Putamen (tissue), 1 donor: ENCODE measurements around the gene CPTP.

Experiments used
- DNase-seq: peaks from one replicate; pipeline ENCODE4 v3.0.0-alpha.2; 2016; ENCODE audit warnings: low spot score

The CPTP gene

GRCh38 chr1:1349256-1350012 lies 24.8 kb downstream of the CPTP start, which contains the start of gene DVL1:
Gene DVL1 (minus strand): TSS chr1:1349418. CDS start chr1:1349065, 353 bp downstream.
- DNase-seq = peak; percentile 58

GRCh38 chr1:1351511-1352427 lies 27.2 kb downstream of the CPTP start:
- DNase-seq = no peak

- no peak for DNase-seq
These were observed 28.3 kb downstream of the CPTP start for GRCh38 chr1:1352786-1353388.

DNA sequence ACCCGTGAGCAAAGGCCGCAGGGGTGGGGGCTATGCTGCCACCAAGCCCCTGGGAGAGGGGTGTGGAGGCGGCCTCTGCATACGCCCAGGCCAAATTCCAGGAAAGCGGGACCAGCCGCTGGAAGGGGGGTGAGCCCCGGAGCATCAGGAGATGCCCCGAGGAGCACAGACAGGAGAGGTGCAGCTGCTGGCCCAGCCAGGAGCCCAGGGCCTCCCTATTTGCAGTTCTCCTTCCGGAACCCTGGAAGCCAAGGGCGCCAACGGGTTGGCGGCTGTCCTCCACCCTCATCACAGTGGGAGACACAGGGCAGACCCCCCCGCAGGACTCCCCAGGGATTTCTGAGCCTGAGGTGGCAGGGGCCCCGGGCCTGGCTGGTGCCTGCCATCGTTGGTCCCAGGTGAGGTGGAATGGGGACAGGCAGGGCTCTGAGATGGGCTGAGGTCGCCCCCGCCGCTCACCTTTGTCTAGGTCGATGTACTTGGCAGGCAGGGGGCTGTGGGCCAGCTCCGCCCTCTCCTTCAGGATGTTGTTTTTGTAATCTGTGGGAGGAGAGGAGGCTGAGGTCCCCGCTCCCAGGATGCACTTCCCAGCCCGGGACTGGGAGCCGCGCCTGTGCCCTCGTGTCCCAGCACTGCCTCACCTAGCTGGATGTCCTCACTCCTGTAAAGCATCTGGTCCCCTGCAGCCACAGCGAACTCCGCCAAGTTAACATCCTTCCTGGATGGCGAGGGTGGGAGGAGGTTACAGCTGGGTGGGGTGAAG lies 29.0 kb downstream of the CPTP start:
- no peak for DNase-seq

GRCh38 chr1:1354271-1355247 lies 30.0 kb downstream of the CPTP start:
- no peak for DNase-seq

DNA sequence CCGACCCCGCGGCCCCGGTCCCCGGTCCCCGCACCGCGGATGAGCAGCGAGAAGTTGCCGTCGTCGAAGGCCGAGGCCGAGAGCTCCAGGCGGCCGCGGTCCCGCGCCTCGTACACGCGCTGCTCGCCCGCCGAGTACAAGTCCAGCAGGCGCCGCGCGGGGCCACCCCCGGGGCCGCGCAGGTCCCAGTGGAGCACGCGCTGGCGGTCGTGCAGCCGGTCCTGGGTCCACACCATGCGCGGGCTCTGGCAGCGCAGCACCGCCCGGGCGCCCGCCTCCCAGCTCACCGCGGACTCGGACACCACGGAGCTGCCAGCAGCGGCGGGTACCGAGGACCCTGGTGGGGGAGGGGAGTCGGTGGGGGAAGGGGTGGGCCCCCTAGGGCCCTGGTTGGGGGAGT lies 30.8 kb downstream of the CPTP start:
- DNase-seq = no peak

DNA sequence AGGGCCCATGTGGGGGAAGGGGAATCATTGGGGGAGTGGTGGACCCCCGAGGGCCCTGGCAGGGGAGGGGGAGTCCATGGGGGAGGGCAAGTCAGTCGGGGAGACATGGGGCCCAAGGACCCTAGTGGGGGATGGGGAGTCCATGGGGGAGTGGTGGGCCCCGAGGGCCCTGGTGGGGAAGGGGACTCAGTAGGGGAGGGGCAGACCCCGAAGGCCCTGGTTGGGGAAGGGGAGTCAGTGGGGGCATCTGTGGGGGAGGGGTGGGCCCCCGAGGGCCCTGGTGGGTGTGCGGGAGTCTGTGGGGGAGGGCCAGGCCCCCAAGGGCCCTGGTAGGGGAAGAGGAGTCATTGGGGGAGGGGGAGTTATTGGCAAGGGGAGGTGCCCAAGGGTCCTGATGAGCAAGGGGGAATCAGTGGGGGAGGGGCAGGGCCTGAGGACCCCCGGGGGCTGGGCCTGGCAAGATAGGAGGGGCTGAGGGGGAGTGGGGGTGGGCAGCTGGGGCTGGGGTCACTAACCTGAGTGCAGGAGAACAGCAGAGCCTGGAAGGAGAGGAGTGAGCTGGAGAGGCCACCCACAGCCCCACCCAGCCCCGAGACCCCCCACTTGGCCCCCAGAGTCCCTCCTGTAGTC lies 31.7 kb downstream of the CPTP start:
- DNase-seq = no peak

- no peak for DNase-seq
These were observed 32.3 kb downstream of the CPTP start for GRCh38 chr1:1356796-1357401.

- no peak for DNase-seq
These were observed 33.4 kb downstream of the CPTP start for GRCh38 chr1:1357871-1358432.

GRCh38 chr1:1358433-1359271 lies 34.0 kb downstream of the CPTP start, which contains the start of gene MXRA8:
Gene MXRA8 (minus strand): TSS chr1:1358555. CDS start chr1:1358504, 51 bp downstream.
- no peak for DNase-seq

DNA sequence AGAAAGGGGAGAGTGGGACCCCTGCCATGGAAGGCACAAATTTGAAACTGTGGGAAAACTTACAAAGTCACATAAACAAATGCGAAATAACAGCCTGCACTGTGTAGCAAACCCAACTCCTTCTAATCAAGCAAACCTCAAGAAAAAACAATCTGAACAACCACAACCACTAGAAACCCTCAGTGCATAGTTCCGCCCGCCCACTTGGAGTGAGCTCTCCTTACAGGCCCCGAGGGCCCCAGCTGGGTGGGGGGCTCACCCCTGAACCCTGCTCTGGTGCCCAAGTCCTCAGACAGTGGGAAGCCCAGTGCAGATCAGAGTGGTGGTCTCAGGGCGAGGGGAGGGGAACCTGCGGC lies 34.7 kb downstream of the CPTP start:
- no peak for DNase-seq

DNA sequence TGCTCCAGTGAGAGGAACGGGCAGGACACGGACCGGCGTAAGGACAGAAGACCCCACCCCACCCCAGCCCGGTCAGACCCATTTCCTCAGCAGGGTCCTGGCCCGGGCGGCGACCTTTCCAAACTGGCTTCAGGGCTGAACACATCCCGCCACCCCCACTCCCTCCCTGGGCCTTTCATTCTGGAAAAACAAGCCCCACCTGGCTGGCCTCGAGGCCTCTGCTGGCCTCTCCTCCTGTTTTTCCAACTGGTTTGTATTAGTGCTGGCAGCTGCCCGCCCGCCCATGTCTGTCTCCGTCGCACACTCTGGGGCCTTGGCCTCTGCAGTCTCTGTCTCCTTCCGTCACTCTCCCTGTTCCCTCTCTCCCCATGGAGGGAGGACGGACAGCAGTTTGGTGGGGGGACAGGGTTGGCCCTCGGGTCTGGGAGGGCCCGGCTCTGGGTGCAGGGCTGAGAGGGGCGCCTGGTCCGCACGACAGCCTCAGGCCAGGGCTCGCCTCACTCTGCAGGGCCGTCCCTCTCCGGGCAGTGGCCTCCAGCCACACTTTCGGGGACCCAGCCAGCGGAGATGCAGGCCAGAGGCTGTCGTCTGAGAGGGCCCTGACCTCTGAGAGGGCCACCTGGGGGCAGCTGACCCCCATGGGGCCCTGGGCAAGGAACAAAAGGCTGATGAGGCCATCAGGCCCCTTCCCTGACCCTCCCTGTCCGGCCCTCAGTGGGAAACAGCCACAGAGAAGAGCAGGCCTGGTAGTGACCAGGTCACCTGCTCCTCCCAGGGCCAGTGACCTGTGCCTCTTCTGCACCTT lies 35.3 kb downstream of the CPTP start:
- no peak for DNase-seq

- DNase-seq = no peak
These were observed 36.0 kb downstream of the CPTP start for GRCh38 chr1:1360506-1361169.

DNA sequence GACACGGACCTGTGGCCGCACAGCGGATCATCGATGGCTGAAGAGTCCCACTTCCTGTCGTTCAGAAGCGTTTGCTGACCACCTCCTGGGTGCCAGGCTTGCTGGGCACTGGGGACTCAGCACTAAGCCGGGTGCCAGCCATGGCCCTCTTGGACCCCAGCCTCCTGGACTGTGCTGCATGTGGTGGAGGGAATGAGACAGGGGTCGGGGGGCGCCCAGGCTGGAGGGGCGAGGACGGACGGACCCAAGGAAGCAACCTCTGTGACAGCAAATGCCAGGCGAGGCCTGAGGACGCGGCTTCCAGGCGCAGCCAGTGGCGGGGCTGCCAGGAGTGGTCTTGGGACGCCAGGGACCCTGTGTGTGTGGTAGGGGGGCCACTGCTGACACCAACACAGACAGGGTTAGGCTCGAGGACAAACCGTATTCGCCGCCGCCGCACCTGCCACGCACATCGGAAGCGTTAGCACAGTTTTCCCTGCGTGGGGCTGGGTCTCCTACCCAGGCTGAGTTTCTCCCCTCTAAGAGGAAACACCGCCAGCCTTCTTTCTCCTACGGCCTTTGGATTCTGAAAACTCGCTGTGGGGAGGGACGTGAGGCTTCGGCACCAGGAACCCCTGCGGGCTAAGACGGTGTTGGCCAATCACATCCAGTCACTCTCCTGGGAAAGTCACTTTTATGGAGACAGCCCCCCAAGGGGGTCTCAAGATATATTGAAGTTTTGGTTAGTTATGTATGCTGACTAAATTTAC lies 36.8 kb downstream of the CPTP start:
- no peak for DNase-seq

- DNase-seq = no peak
These were observed 37.4 kb downstream of the CPTP start for GRCh38 chr1:1361982-1362423.

DNA sequence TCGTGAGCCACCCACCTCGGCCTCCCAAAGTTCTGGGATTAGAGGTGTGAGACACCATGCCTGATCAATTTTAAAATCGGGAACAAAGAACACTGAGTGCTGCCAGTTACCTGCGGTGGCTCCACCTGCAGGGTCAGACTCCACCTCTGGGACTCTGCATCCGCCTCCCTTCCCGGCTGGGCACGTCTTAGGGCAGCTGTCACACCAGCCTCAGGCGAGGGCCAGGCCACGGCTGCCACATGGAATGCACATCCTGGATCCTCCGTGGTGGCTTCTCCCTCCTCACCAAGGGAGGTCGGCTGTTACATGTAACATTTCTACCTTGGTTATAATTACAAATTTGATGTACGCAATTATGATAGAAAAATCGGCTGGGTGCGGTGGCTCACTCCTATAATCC lies 39.7 kb downstream of the CPTP start:
- DNase-seq = no peak
